HCT116 (cell line): Measurements from ENCODE around the gene ZHX3. TPM values are rescaled to one million over a fixed set of nuclear protein-coding genes. Genes with fewer than 3 reads are reported as not detected.

ENCODE experiments used
- ATAC-seq: fragments of 200-7000 bp; cut with Tn5 transposase; 2 replicates; pipeline ENCODE4 v1.9.1; 2020; ENCODE audit warnings: mild to moderate bottlenecking, moderate library complexity
- BruUV-seq: library from RNA; stranded (reverse); fragments of 400-500 nt; replicated peaks from 2 replicates; lab custom pipeline; 2021; lab: Mats Ljungman, UMichigan
- CTCF ChIA-PET: fragments of 300-600 bp; sonication (Branson Sonifier 250); formaldehyde crosslinking; loops from one replicate; lab custom pipeline; 2021; ENCODE audit warnings: antibody characterized with exemption; lab: Charles Lee
- POLR2A ChIA-PET: fragments of 300-600, 350-600 bp; sonication (Branson Sonifier 250); formaldehyde crosslinking; loops from one replicate; lab custom pipeline; 2021; ENCODE audit warnings: antibody characterized with exemption; lab: Charles Lee
- RAD21 ChIA-PET, 2 experiments: fragments of 300-600 bp; sonication (Branson Sonifier 250); formaldehyde crosslinking; loops; one replicate each; lab custom pipeline; 2023; ENCODE audit warnings: low total read pairs in 2 of 2; ENCODE audit not compliant: uncharacterized antibody in 2 of 2, unreplicated experiment in 2 of 2, low non-redundant PET in 1 of 2; lab: Charles Lee
- DNase-seq: peaks from one replicate; pipeline ENCODE4 v3.0.0-alpha.2; 2010; ENCODE audit warnings: low read depth, low spot score
- H2AFZ ChIP-seq: fragments of 200-600 bp; shearing (Covaris generic), sonication (generic); 2 replicates; pipeline ENCODE4 v1.6.1; 2017; ENCODE audit warnings: low read depth, mixed run types, mixed read lengths, antibody characterized with exemption, low read length; ENCODE audit not compliant: poor library complexity, severe bottlenecking
- H3K27ac ChIP-seq: 2 replicates; pipeline ENCODE4 v1.5.1; 2012; ENCODE audit warnings: low read depth, low read length
- H3K27me3 ChIP-seq: fragments of 200-600 bp; sonication (generic); 2 replicates; pipeline ENCODE4 v1.6.1; 2016; ENCODE audit warnings: mixed run types, low read length, mixed read lengths; ENCODE audit not compliant: insufficient read depth
- H3K36me3 ChIP-seq, 2 experiments: fragments of 200-500 bp in 1 of 2; fragments of 200-600 bp in 1 of 2; sonication (Bioruptor generic) in 1 of 2; sonication (generic) in 1 of 2; 2 replicates each; pipeline versions ENCODE4 v1.5.1 to v1.6.1; 2014 to 2016; ENCODE audit warnings: low read length in 2 of 2, inconsistent platforms in 1 of 2, mixed read lengths in 1 of 2, mixed run types in 1 of 2; ENCODE audit not compliant: insufficient read depth in 2 of 2, control insufficient read depth in 1 of 2
- H3K4me1 ChIP-seq, 2 experiments: fragments of 200-600 bp in 1 of 2; sonication (generic) in 1 of 2; 2 replicates each; pipeline versions ENCODE4 v1.5.1 to v1.6.1; 2012 to 2017; ENCODE audit warnings: low read length in 2 of 2, inconsistent platforms in 1 of 2, mild to moderate bottlenecking in 1 of 2, mixed read lengths in 1 of 2, mixed run types in 1 of 2, moderate library complexity in 1 of 2; ENCODE audit not compliant: insufficient read depth in 2 of 2, control insufficient read depth in 1 of 2
- H3K4me2 ChIP-seq: fragments of 200-600 bp; sonication (generic); 2 replicates; pipeline ENCODE4 v1.6.1; 2017; ENCODE audit warnings: mixed run types, low read length, mixed read lengths
- H3K4me3 ChIP-seq, 2 experiments: fragments of 200-600 bp in 1 of 2; sonication (generic) in 1 of 2; replicated peaks in 1 of 2; 2 replicates each; pipeline ENCODE4 v1.5.1; 2011 to 2016; ENCODE audit warnings: low read length in 2 of 2, control low read depth in 1 of 2, low read depth in 1 of 2, mild to moderate bottlenecking in 1 of 2, mixed read lengths in 1 of 2, mixed run types in 1 of 2
- H3K79me2 ChIP-seq: fragments of 200-600 bp; sonication (generic); 2 replicates; pipeline ENCODE4 v1.6.1; 2017; ENCODE audit warnings: mild to moderate bottlenecking, mixed run types, low read length, moderate library complexity, mixed read lengths; ENCODE audit not compliant: insufficient read depth
- H3K9ac ChIP-seq: fragments of 200-600 bp; sonication (generic); 2 replicates; pipeline ENCODE4 v1.6.1; 2016; ENCODE audit warnings: low read length, mixed read lengths
- H3K9me2 ChIP-seq: fragments of 200-600 bp; sonication (generic), shearing (Covaris generic); 2 replicates; pipeline ENCODE4 v1.6.1; 2017; ENCODE audit warnings: mixed run types, mild to moderate bottlenecking, moderate library complexity; ENCODE audit not compliant: insufficient read depth
- H3K9me3 ChIP-seq, 2 experiments: fragments of 200-500 bp in 1 of 2; fragments of 200-600 bp in 1 of 2; sonication (Bioruptor generic) in 1 of 2; sonication (generic) in 1 of 2; 2 replicates each; pipeline ENCODE4 v1.6.1; 2014 to 2017; ENCODE audit warnings: low read length in 2 of 2, mixed read lengths in 2 of 2, inconsistent platforms in 1 of 2, low read depth in 1 of 2, mild to moderate bottlenecking in 1 of 2, mixed run types in 1 of 2, moderate library complexity in 1 of 2; ENCODE audit not compliant: control insufficient read depth in 1 of 2, insufficient read depth in 1 of 2
- H4K20me1 ChIP-seq: fragments of 200-600 bp; sonication (generic), shearing (Covaris generic); 2 replicates; pipeline ENCODE4 v1.6.1; 2017; ENCODE audit warnings: mixed run types, mild to moderate bottlenecking, moderate library complexity; ENCODE audit not compliant: insufficient read depth
- CBX3 ChIP-seq: IDR thresholded peaks from 2 replicates; pipeline ENCODE4 v1.6.1; 2012; ENCODE audit warnings: low read depth
- CEBPB ChIP-seq: IDR thresholded peaks from 2 replicates; pipeline ENCODE4 v1.6.1; 2012; ENCODE audit warnings: low read depth
- EGR1 ChIP-seq: IDR thresholded peaks from 2 replicates; pipeline ENCODE4 v1.6.1; 2012; ENCODE audit warnings: low read depth
- EZH2 ChIP-seq: fragments of 200-600 bp; sonication (generic); IDR thresholded peaks from 2 replicates; pipeline ENCODE4 v1.6.1; 2017; ENCODE audit warnings: antibody characterized with exemption, mixed run types
- EZH2phosphoT487 ChIP-seq: fragments of 200-600 bp; IDR thresholded peaks from 2 replicates; pipeline ENCODE4 v1.6.1; 2018; ENCODE audit warnings: antibody characterized with exemption, borderline replicate concordance
- FOSL1 ChIP-seq: IDR thresholded peaks from 2 replicates; pipeline ENCODE4 v1.6.1; 2012; ENCODE audit warnings: low read depth
- POLR2A ChIP-seq: IDR thresholded peaks from 2 replicates; pipeline ENCODE4 v1.7.0; 2011; ENCODE audit warnings: borderline replicate concordance; ENCODE audit not compliant: insufficient read depth, insufficient read length; ENCODE audit errors: extremely low read depth
- POLR2AphosphoS5 ChIP-seq: IDR thresholded peaks from 2 replicates; pipeline ENCODE4 v1.6.1; 2011; ENCODE audit warnings: mild to moderate bottlenecking, low read depth, low read length, moderate library complexity
- RAD21 ChIP-seq: IDR thresholded peaks from 2 replicates; pipeline ENCODE4 v1.6.1; 2012; ENCODE audit warnings: low read depth, mild to moderate bottlenecking
- SIN3A ChIP-seq: IDR thresholded peaks from 2 replicates; pipeline ENCODE4 v1.6.1; 2012; ENCODE audit warnings: low read depth
- SP1 ChIP-seq: IDR thresholded peaks from 2 replicates; pipeline ENCODE4 v1.6.1; 2012; ENCODE audit warnings: low read depth
- SRF ChIP-seq: IDR thresholded peaks from 2 replicates; pipeline ENCODE4 v1.6.1; 2012; ENCODE audit warnings: low read depth
- TCF7L2 ChIP-seq: IDR thresholded peaks from 2 replicates; pipeline ENCODE4 v1.7.0; 2011; ENCODE audit warnings: borderline replicate concordance, inconsistent platforms; ENCODE audit not compliant: insufficient read depth, insufficient read length; ENCODE audit errors: extremely low read depth
- ZBTB33 ChIP-seq: IDR thresholded peaks from 2 replicates; pipeline ENCODE4 v1.6.1; 2011; ENCODE audit warnings: mild to moderate bottlenecking, low read length, moderate library complexity; ENCODE audit not compliant: insufficient replicate concordance; ENCODE audit errors: extremely low read depth
- ZFX ChIP-seq: fragments of 450-650 bp; IDR thresholded peaks from 2 replicates; pipeline ENCODE4 v1.6.1; 2017
- ZNF274 ChIP-seq: fragments of 200-500 bp; sonication (Bioruptor generic); IDR thresholded peaks from 2 replicates; pipeline ENCODE4 v1.6.1; 2014; ENCODE audit warnings: mild to moderate bottlenecking, low read depth, low read length, inconsistent platforms
- intact Hi-C: fragments of 100-400 bp; cut with micrococcal nuclease; formaldehyde crosslinking; loops from 2 replicates; pipeline ENCODE4 v1.10.0; 2022
- total RNA-seq: library from RNA; stranded (reverse); gene quantifications from one replicate; pipeline ENCODE4 v1.2.1, GENCODE V29; 2021; ENCODE audit not compliant: unreplicated experiment
- TF ChIP-seq, protein P1 (sequence below): IDR thresholded peaks from 2 replicates; pipeline ENCODE4 v1.6.1; 2012
- TF ChIP-seq, protein P2 (sequence below): IDR thresholded peaks from 2 replicates; pipeline ENCODE4 v1.6.1; 2012

ZHX3 gene
- total RNA-seq, 1 experiment from 2014 or later: 13.3 TPM

DNA sequence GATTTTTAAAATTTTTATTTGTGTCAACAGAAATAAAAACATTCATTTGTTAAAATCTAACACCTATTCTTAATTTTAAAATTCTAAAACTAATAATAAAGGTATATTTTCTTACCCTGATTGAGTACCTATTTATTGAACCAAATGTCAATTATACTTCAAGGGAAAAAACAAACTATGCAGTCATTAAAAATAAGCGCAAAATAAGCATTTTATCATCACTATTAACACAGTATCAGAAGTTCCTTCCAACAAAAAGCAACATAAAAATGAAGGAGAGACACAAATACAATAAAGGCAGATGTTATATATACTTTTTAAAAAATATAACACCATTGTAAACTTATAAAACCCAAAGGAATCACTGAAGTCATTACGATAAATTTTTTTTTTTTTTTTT, 52.7 kb downstream of the ZHX3 start:
- H3K9ac ChIP-seq: no peak overlapping the region
- H3K27ac ChIP-seq: no peak overlapping the region
- H2AFZ ChIP-seq: no peak overlapping the region
- H3K9me2 ChIP-seq: no peaks in the 10 kb centered on the region
- no peaks in the 10 kb centered on the region for H3K27me3 ChIP-seq
- ChIA-PET RAD21 (no interaction called here), CTCF (no interaction called here), POLR2A (no interaction called here)
- H3K9me3 ChIP-seq: no peaks in the 10 kb centered on the region
- no peak overlapping the region for H3K4me3 ChIP-seq
- intact Hi-C loops: no loop called here
- no TSS peak for BruUV-seq
- no peak for ATAC-seq
- H3K4me2 ChIP-seq: no peak overlapping the region
- no peaks in the 10 kb centered on the region for H3K79me2 ChIP-seq
- H3K36me3 ChIP-seq: no peaks in the 10 kb centered on the region
- TF ChIP-seq EZH2phosphoT487: no peak
- no peak for TF ChIP-seq SRF
- no peak for TF ChIP-seq CBX3
- TF ChIP-seq, protein P1, sequence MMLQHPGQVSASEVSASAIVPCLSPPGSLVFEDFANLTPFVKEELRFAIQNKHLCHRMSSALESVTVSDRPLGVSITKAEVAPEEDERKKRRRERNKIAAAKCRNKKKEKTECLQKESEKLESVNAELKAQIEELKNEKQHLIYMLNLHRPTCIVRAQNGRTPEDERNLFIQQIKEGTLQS: no peak
- TF ChIP-seq SP1: no peak
- TF ChIP-seq, protein P2, sequence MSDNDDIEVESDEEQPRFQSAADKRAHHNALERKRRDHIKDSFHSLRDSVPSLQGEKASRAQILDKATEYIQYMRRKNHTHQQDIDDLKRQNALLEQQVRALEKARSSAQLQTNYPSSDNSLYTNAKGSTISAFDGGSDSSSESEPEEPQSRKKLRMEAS: no peak
- no peak for TF ChIP-seq POLR2A
- TF ChIP-seq ZFX: no peak
- no peak for TF ChIP-seq RAD21
- TF ChIP-seq ZNF274: no peak
- no peak for TF ChIP-seq EGR1
- no peak for TF ChIP-seq SIN3A
- TF ChIP-seq ZBTB33: no peak
- TF ChIP-seq POLR2AphosphoS5: no peak
- no peak for TF ChIP-seq CEBPB
- no peak for TF ChIP-seq FOSL1
- no peak for TF ChIP-seq TCF7L2
- no peak for TF ChIP-seq EZH2
- no peak for DNase-seq
- no peaks in the 10 kb centered on the region for H4K20me1 ChIP-seq
- H3K4me1 ChIP-seq: no peaks in the 10 kb centered on the region
